Left colon (tissue), 2 donors: ENCODE results near the gene CDK13. TPM values are rescaled to one million over a fixed set of nuclear protein-coding genes. Genes with fewer than 3 reads are reported as not detected.
"Not testable (repeated sequence)": the region's sequence is repeated elsewhere in the genome, so short reads cannot be mapped to it uniquely, and the experiment has no call there.

Experiments used
- ATAC-seq: fragments of 200-7000 bp; cut with Tn5 transposase; one replicate; pipeline ENCODE4 v1.9.1; 2020; ENCODE audit warnings: mild to moderate bottlenecking, moderate library complexity
- DNase-seq, 2 donors: peaks; one replicate each; pipeline ENCODE4 v3.0.0-alpha.2; 2020
- intact Hi-C, 2 donors: fragments of 100-400 bp; cut with DNase I in 1 of 2; cut with micrococcal nuclease in 1 of 2; formaldehyde crosslinking; loops; one replicate each; pipeline versions ENCODE4 v1.11.2 to v1.14.0; 2022; cut with DNase I, micrococcal nuclease
- total RNA-seq, 2 donors: library from RNA; stranded (reverse); fragmentation: NEBNext Ultra II Directional; extraction: Animal tissue kit (Norgen Biotek cat#: 25700); gene quantifications; one replicate each; pipeline ENCODE4 v1.2.1, GENCODE V29; 2021
- donor health status: DM: no; HTN: no; CAD: no.
- donor health status: DM: yes; HTN: yes; CAD: no.

Gene CDK13
- total RNA-seq, 2 donors from 2014 or later, result 48.9 to 50.9 TPM

DNA sequence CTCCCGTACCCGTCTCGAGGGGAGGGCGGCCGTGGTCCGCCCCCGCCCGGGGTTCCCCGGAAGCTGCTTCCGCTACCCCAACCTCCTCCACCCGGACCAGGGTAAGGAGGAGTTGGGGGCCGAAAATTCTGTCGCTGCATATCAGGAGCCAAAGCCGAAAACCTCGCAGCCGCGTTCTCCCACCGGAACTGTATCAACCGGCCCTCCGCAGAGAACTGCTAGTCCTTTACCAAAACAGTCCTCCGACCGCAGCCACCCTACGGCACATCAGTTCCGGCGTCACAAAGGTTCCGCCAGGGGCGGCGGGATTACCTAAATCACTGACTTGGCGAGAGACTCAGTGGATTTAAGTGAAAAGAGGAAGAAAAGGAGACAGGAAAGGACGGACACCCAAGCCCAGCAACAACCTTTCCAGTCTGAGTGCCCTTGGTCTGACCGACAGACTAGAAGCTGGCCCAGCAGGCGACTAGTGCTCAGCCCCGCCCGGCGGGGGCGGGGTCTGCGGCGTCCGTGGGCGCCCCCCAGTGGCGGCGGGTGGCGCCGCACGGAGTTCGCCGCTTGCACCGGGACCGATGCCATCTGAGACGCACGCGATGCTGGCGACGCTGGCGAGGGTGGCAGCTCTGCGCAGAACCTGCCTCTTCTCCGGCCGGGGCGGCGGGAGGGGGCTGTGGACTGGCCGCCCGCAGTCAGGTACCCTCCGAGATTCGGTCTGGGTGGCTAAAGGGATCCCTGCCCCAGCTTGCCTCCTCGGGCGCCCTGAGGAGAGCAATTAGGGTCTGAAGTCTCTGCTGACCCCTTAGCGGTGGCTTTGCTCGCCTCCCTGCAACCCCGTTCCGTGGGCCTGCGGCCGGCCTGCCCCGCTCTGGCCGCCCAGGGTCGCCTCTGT lies 184.6 kb downstream of the CDK13 start, which contains the start of the genes MPLKIP and SUGCT:
TSS of gene MPLKIP (minus strand) at position 195 of the 889 bp plus-strand sequence. CDS start at position 140, 55 bp downstream.
TSS of gene SUGCT (plus strand) at position 578 of the 889 bp plus-strand sequence.
- DNase-seq (peak; percentile 82 to 89), ATAC-seq (peak; percentile 92)
- intact Hi-C loops, result no loop called here

DNA sequence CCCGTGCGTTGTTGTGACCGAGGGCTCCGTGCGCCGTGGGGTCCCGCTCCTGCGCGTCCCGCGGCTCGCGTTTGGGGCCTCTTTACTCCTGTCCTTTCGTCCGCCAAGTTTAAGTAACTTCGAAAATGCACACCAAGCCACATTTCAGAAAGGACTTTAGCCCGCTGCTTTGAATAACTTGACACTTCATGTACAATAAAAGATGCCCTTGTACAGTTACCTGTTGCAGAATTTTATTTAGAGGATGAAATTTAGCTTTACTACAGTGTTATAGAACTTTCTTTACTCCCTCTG lies 185.2 kb downstream of the CDK13 start:
- DNase-seq (no peak), ATAC-seq (no peak)

DNA sequence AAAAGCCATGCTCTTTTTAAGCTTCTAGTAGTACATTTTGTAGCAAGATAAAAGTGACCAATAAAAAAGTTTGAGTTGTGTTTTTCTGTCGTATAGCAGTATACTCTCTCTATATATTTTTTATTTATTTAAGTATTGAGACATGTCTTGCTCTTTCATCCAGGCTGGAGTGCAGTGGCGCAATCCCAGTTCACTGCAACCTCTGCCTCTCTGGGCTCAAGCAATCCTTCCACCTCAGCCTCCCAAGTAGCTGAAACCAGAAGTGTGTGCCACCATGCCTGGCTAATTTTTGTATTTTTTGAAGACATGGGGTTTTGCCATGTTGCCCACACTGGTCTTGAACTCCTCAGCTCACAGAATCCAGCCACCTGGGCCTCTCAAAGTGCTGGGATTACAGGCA lies 187.5 kb downstream of the CDK13 start:
- intact Hi-C loops, result no loop called here
- ATAC-seq, result no peak
- DNase-seq, result no peak

More for the DNA sequence above, 185.2 kb downstream of the CDK13 start:
- intact Hi-C loops, result no loop called here

DNA sequence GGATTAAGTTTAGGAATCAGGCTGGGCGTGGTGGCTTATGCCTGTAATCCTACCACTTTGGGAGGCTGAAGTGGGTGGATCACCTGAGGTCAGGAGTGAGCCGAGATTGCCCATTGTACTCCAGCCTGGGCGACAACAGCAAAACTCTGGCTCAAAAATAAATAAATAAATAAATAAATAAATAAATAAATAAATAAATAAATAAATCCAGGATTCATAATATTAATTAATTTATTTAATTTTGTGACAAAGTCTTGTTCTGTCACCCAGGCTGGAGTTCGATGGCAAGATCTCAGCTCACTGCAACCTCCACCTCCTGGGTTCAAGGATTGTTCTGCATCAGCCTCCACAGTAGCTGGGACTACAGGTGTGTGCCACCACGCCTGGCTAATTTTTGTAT lies 188.9 kb downstream of the CDK13 start:
- ATAC-seq (no peak), DNase-seq (no peak)
- intact Hi-C loops, result no loop called here

DNA sequence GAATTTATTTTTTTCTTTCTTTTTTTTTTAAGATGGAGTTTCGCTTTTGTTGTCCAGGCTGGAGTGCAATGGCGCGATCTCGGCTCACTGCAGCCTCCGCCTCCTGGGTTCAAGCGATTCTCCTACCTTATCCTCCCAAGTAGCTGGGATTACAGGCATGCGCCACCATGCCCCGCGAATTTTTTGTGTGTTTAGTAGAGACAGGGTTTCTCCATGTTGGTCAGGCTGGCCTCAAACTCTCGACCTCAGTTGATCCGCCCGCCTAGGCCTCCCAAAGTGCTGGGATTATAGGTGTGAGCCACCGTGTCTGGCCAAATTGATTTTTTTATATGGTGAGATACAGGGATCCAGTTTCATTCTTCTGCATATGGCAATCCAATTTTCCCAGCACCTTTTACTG lies 189.8 kb downstream of the CDK13 start:
- DNase-seq, ATAC-seq, intact Hi-C loops: not testable (repeated sequence)

DNA sequence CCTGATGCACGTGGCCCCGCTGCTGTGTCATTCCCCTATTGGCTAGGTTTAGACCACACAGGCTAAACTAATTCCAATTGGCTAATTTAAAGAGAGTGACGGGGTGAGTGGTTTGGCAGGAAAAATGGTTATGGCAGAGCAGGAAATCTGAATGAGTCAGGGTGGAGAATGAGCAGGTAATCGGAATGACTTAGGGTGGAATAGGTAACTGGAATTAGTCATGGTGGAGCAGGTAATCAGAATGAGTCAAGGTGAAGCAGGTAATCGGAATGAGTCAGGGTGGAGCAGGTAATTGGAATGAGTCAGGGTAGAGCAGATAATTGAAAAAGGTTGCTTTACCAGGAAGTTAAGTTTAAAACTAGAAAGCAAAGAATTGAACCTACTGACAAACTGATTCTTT lies 191.9 kb downstream of the CDK13 start:
- intact Hi-C loops, DNase-seq: not testable (repeated sequence)
- ATAC-seq, result peak; percentile 89

DNA sequence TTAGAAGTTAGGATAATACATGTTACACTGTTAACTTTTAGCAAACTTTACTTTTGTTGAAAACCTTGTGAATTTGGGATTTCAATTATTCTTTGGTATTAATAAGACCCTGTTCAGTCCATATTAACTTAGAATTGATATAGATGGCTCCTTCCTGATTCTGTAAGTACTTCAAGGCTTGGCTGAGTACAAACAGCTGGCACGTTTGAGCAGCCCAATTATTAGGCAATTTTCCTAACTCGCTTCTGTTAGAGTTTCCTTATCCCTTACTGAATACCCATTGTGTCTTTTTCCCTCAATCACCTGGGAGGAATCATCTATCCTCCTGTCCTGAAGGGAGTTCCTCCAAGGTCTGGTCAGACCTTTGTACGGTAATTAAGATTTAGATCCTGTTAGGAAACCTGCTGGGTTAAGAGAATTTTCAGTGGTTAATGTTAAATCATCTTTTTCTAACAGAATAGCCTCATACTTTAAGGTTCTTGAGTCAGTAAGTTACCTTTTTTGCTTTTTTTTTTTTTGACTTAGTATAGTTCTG lies 195.6 kb downstream of the CDK13 start:
- ATAC-seq, result peak; percentile 45
- intact Hi-C loops, DNase-seq: not testable (repeated sequence)

DNA sequence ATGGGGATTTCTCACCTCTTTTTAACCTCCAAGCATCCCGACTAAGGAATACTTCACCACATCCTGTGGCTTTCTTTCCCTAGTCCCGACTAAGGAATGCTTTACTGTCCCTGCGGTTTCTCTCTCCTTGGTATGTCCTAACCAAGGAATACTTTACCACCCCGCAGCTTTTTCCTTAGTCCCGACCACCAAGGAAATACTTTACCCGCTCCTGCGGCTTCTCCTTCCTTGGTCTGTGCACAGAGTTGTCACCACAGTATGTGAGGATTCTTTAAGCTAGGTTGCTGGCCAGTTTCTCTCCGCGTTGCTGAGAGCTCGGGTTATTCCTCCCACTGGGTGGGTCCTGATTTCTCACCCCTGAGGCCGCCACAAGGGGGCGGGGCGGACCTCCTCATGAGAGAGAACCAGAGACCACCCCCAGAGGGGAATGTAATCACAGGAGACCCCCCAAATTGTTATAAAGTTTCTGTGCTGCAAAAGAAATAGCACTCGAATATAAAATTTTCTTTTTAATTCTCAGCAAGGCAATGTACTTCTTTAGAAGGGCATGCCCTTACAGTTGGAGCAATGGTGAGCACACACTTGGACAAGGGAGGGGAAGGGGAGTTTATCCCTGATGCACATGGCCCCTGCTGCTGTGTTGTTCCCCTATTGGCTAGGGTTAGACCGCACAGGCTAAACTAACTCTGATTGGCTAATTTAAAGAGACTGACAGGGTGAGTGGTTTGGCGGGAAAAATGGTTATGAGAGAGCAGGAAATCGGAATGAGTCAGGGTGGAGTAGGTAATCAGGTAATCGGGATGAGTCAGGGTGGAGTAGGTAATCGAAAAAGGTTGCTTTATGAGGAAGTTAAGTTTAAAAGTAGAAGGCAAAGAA lies 197.6 kb downstream of the CDK13 start:
- ATAC-seq (no peak), DNase-seq (no peak)
- intact Hi-C loops, result no loop called here

DNA sequence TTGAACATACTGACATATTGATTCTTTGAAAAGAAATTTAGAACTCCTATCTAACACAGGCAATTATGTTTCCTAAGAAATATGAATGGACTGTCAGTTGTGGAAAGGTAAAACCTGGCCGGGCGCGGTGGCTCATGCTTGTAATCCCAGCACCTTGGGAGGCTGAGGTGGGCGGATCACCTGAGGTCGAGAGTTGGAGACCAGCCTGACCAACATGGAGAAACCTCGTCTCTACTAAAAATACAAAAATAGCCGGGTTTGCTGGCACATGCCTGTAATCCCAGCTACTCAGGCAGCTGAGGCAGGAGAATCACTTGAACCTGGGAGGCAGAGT lies 198.2 kb downstream of the CDK13 start:
- DNase-seq, ATAC-seq, intact Hi-C loops: not testable (repeated sequence)

DNA sequence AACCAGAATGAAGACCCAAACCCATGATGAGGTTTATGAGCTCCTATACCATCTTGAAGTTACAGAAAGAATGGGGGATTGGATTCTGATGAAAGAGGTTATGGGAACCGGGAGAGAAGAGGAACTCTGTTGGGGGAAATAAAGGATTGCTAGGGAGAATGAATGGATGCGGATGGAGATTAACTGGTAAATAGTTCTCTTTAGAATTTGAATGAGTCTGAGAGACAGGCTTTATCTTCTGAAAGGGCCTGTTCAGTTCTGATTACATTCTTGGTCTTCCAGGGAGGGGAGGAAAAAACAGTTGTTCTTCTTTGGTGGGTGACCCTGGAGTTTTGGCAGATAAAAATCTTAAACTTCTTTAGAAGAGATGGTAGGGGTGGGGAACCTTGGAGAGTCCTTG lies 198.6 kb downstream of the CDK13 start:
- no peak for DNase-seq
- no peak for ATAC-seq
- intact Hi-C loops, result no loop called here

Other genes starting within 250 kb of the CDK13 start
- gene MPLKIP, start 184.4 kb downstream of the CDK13 start, total RNA-seq, result 10 to 100 TPM; 34.2 to 36.9 TPM
- gene SUGCT, start 184.7 kb downstream of the CDK13 start, total RNA-seq, result 10 to 100 TPM; 10.3 to 18.6 TPM